Mucosa of descending colon (tissue), 3 donors: ENCODE measurements around the gene REL. TPM values are rescaled to one million over a fixed set of nuclear protein-coding genes. Genes with fewer than 3 reads are reported as not detected.

Experiments used
- ATAC-seq: fragments of 200-7000 bp; cut with Tn5 transposase; one replicate; pipeline ENCODE4 v1.9.1; 2020; ENCODE audit warnings: mild to moderate bottlenecking, moderate library complexity
- DNase-seq, 3 donors: peaks; one replicate each; pipeline ENCODE4 v3.0.0-alpha.2; 2020
- H3K36me3 ChIP-seq: fragments of 200-600 bp; one replicate; pipeline ENCODE4 v1.8.0; 2021; ENCODE audit warnings: low read depth, mild to moderate bottlenecking
- H3K4me1 ChIP-seq: fragments of 200-600 bp; one replicate; pipeline ENCODE4 v1.8.0; 2021; ENCODE audit warnings: low read depth, mild to moderate bottlenecking
- H3K4me3 ChIP-seq: fragments of 200-600 bp; one replicate; pipeline ENCODE4 v1.8.0; 2021; ENCODE audit warnings: mild to moderate bottlenecking
- H3K9me3 ChIP-seq: fragments of 200-600 bp; one replicate; pipeline ENCODE4 v1.8.0; 2021; ENCODE audit warnings: mild to moderate bottlenecking
- intact Hi-C, 2 donors: fragments of 100-400 bp; cut with DNase I in 1 of 2; cut with micrococcal nuclease in 1 of 2; formaldehyde crosslinking; loops; one replicate each; pipeline versions ENCODE4 v1.11.0 to v1.11.1; 2022; cut with DNase I, micrococcal nuclease
- long read RNA-seq, 2 donors: library from polyadenylated mRNA; unstranded; transcript quantifications; one replicate each; pipeline ENCODE4 v2.0.0, GENCODE V29; 2019 to 2021
- total RNA-seq, 3 donors: library from RNA; stranded (reverse); fragmentation: NEBNext Ultra II Directional in 2 of 3; extraction: Animal tissue kit (Norgen Biotek cat#: 25700) in 2 of 3; gene quantifications; one replicate each; pipeline versions ENCODE4 v1.2.1 to v1.2.4, GENCODE V29; 2021 to 2023
- TF ChIP-seq, protein P1 (sequence below): fragments of 200-600 bp; IDR thresholded peaks from one replicate; pipeline ENCODE4 v1.8.0; 2022; ENCODE audit warnings: antibody characterized with exemption, mild to moderate bottlenecking
- donor health status: DM: no; HTN: no; CAD: no; lungs with moderate emphysema.
- donor health status: DM: no; HTN: no; CAD: no.
- donor health status: DM: no; HTN: yes; CAD: no.

The REL gene
- total RNA-seq, result 10 to 100 TPM; 17.4 to 20.5 (median 18.1) TPM
- long read RNA-seq, donor 1, full-length matches to known transcripts, result 12 of 18 reads
- long read RNA-seq, donor 1, partial matches to known transcripts, result 0 of 18 reads
- long read RNA-seq, donor 1, other reads (novel, unspliced or antisense), result 6 of 18 reads
- long read RNA-seq, donor 2, partial matches to known transcripts, result 3 of 5 reads
- long read RNA-seq, donor 2, other reads (novel, unspliced or antisense), result 1 of 5 reads

DNA sequence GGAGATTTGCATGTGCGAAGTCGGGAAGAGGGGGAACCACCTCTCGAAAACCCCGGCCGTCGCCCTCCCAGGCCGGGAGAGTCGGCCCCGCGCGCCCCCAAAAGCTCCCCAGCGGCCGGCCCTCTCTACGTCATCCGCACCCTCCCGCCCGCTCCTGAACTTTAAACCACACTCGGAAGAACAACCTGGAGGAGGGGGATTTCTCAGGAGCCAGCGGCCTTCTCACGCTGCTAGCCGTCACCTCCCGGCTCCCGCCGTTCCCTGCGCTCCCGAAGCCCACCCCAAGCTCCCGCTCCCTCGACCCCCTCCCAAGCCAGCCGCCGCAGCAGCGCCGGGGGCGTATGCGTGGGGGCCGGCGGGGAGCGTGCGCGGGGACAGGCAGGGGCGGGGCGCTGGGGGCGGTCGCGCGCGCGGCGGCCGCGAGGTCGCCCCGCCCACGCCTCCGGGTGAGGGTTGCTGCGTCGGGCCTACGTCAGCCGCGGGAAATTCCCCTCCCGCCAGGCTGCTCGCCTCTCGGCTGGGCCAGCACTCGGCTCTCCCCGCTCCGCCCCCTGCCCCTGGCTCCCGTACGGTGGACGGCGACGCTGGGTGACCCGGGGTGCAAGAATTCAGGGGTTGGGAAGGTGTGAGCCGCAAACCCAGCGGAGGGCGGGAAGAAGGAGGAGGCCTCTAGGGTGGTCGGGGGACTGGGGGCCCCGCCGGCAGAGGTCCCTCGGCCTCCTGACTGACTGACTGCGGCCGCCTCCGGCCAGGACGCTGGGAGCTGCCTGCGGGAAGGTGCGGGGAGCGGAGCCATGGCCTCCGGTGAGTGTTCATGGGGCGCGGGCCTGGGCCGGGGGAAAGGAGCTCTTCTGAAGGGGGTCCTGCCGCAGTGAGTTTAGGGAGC lies at the start of gene REL:
Gene REL, plus strand, starts transcription at position 528 of the 886 bp plus-strand sequence. Its CDS starts 267 bp downstream, at position 795.
- peaks cover 19% of the 10 kb centered on the region for H3K4me1 ChIP-seq
- TF ChIP-seq, protein P1, sequence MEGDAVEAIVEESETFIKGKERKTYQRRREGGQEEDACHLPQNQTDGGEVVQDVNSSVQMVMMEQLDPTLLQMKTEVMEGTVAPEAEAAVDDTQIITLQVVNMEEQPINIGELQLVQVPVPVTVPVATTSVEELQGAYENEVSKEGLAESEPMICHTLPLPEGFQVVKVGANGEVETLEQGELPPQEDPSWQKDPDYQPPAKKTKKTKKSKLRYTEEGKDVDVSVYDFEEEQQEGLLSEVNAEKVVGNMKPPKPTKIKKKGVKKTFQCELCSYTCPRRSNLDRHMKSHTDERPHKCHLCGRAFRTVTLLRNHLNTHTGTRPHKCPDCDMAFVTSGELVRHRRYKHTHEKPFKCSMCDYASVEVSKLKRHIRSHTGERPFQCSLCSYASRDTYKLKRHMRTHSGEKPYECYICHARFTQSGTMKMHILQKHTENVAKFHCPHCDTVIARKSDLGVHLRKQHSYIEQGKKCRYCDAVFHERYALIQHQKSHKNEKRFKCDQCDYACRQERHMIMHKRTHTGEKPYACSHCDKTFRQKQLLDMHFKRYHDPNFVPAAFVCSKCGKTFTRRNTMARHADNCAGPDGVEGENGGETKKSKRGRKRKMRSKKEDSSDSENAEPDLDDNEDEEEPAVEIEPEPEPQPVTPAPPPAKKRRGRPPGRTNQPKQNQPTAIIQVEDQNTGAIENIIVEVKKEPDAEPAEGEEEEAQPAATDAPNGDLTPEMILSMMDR, result no peak
- intact Hi-C loops, result no loop called here
- no peaks in the 10 kb centered on the region for H3K36me3 ChIP-seq
- ATAC-seq (peak; percentile 95), DNase-seq (peak; percentile 93 to 96 (median 94))
- H3K4me3 ChIP-seq, result peak within 1 kb of the TSS; percentile 74
- H3K9me3 ChIP-seq, result no peaks in the 10 kb centered on the region

DNA sequence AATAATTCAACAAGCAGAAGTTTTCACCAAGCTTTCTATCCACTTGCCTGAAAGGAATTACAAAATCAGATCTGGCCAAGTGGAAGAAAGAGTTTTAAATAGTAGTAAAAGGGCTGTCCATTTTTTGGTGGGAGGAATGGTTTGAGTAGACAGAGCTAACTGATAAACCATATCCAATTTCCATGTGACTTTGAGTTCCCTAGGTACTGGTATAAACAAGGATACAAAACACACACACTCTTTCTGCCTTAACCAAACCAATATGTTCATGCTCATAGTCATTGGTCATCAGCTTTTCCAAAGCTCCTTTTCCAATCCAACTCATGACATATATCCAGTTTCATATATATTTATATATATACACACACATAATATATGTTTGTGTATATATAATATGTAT lies 49.5 kb upstream of the REL start:
- ATAC-seq, result no peak
- no peak overlapping the region for H3K4me3 ChIP-seq
- DNase-seq, result no peak
- H3K9me3 ChIP-seq, result no peaks in the 10 kb centered on the region
- H3K36me3 ChIP-seq, result no peaks in the 10 kb centered on the region
- TF ChIP-seq, protein P1, result no peak
- H3K4me1 ChIP-seq, result no peaks in the 10 kb centered on the region
- intact Hi-C loops, result no loop called here

DNA sequence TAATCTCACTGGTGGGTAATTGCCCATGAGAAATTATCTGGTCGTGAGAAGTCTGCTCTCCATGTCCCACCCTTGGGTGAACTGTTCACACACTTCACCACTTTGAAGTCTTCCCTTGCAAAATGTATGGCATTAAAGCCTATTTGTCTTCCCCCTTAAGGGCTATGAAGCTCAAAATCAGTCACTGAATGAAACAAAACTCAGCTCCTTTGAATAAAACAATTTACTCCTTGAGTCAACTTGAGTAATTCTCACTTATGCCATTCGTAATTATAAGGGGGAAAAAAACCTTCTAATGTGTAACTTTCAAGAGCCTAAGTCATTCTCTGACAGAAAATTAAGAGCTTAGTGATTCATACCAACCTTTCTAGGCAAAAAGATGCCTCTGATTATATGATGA lies 48.8 kb upstream of the REL start:
- TF ChIP-seq, protein P1, result no peak
- ATAC-seq, result no peak

DNA sequence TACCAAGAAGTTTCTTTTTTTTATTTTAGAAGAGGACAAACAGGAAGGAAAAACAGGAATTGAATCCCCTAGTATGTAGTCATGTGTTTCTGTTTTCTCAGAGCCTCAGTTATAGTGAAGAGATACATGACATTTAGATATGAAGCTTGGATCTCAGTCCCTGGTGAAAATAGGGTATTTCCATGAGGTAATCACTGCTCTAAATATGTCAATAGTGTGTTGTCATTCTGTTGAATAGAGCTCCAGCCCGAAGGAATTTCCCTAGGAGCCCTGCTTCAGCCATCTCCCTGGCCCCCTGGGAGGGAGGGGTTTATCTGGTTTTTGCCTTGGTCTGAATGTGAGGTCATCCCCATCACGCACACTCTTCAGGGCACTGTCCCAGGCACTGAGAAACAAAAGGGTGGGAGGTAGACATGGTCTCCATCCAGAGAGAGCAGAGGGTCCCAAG lies 47.1 kb upstream of the REL start:
- ATAC-seq (no peak), DNase-seq (no peak)
- Histone ChIP-seq H3K4me1 (no peaks in the 10 kb centered on the region), H3K9me3 (no peaks in the 10 kb centered on the region), H3K36me3 (no peaks in the 10 kb centered on the region), H3K4me3 (no peak overlapping the region)
- TF ChIP-seq, protein P1, result no peak
- intact Hi-C loops, result no loop called here

More for the DNA sequence above, 48.8 kb upstream of the REL start:
- DNase-seq, result no peak
- intact Hi-C loops, result no loop called here
- no peak overlapping the region for H3K4me3 ChIP-seq
- H3K4me1 ChIP-seq, result no peaks in the 10 kb centered on the region
- no peaks in the 10 kb centered on the region for H3K36me3 ChIP-seq
- H3K9me3 ChIP-seq, result no peaks in the 10 kb centered on the region

DNA sequence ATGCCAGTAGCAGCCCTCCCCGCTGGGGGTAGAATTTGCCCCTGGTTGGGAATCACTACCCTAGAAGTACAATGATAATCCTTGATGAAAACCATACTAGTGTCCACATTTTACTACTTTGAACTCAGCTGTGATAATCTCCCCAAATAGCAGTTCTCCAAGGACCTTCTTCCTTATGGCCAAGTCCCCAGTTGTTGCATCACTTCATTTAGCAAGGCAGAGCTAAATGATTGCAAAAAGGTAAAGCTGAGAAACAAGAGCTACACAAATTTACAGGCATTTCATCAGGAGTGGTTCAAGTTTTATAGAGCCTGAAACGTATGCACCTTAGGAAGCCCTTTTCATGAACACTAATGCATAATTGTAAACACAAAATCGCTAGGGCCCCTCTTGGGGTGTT lies 44.9 kb upstream of the REL start:
- H3K4me1 ChIP-seq, result no peaks in the 10 kb centered on the region
- no peaks in the 10 kb centered on the region for H3K9me3 ChIP-seq
- intact Hi-C loops, result no loop called here
- DNase-seq (no peak), ATAC-seq (no peak)
- TF ChIP-seq, protein P1, result no peak
- no peak overlapping the region for H3K4me3 ChIP-seq
- H3K36me3 ChIP-seq, result no peaks in the 10 kb centered on the region
